ENCODE data around the gene SMIM13. TPM values are rescaled to one million over a fixed set of nuclear protein-coding genes. Genes with fewer than 3 reads are reported as not detected.
"Not testable (repeated sequence)": the region's sequence is repeated elsewhere in the genome, so short reads cannot be mapped to it uniquely, and the experiment has no call there.

The SMIM13 gene
- total RNA-seq, 1 experiment from 2014 or later = 10.5 TPM

DNA sequence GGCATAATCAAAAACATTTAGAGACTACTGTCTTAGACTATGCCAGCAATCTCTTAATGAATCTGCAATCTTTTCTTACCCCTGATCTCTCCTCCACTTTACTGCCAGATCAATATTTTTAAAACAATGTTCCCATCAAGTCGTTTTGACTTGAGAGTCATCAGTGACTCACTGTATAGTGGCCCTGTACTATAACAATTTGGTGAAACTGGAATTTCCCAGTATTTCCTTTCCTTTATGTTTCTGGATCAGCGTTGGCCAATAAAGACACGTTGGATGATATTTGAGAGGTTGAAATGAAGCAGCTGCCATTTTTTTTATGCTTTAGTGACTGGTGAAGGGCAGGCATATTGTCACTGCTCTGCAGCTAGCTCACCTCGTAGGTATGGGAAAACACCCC lies 10.1 kb upstream of the SMIM13 start:
- Mint-ChIP-seq H3K4me3 (ENCODE audit: low read depth, unreplicated experiment) (no peak overlapping the region), H3K36me3 (ENCODE audit: insufficient read depth, unreplicated experiment) (no peaks in the 10 kb centered on the region), H3K9me3 (ENCODE audit: low read depth, unreplicated experiment) (peaks cover 2% of the 10 kb centered on the region), H3K27me3 (ENCODE audit: unreplicated experiment) (no peaks in the 10 kb centered on the region), H3K27ac (ENCODE audit: unreplicated experiment) (no peak overlapping the region), H3K4me1 (ENCODE audit: low read depth, unreplicated experiment) (peaks cover 10% of the 10 kb centered on the region)
- no TSS peak for BruUV-seq (replicated peaks)
- CTCF ChIA-PET = no interaction called here
- DNase-seq = no peak
- intact Hi-C loops (cut with micrococcal nuclease; ENCODE audit: unreplicated experiment) = no loop called here
- TF ChIP-seq, protein P1, sequence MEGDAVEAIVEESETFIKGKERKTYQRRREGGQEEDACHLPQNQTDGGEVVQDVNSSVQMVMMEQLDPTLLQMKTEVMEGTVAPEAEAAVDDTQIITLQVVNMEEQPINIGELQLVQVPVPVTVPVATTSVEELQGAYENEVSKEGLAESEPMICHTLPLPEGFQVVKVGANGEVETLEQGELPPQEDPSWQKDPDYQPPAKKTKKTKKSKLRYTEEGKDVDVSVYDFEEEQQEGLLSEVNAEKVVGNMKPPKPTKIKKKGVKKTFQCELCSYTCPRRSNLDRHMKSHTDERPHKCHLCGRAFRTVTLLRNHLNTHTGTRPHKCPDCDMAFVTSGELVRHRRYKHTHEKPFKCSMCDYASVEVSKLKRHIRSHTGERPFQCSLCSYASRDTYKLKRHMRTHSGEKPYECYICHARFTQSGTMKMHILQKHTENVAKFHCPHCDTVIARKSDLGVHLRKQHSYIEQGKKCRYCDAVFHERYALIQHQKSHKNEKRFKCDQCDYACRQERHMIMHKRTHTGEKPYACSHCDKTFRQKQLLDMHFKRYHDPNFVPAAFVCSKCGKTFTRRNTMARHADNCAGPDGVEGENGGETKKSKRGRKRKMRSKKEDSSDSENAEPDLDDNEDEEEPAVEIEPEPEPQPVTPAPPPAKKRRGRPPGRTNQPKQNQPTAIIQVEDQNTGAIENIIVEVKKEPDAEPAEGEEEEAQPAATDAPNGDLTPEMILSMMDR (IDR thresholded peaks at IDR 0.05; ENCODE audit: unreplicated experiment) = no peak

DNA sequence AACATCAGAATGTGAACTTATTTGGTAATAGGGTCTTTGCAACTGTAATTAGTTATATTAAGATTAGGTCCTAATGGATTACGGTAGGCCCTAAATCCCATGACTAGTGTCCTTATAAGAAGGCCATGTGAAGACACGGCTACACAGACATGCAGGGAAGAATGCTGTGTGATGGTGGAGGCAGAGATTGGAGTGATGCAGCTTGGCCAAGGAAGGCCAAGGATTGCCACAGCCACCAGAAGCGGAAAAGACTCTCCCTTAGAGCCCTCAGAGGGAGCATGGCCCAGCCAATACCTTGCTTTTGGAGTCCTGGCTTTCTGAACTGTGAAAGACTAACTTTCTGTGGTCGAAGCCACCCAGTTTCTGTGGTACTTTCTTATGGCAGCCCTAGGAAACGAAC lies 9.7 kb upstream of the SMIM13 start:
- CTCF ChIA-PET = no interaction called here
- intact Hi-C loops (cut with micrococcal nuclease; ENCODE audit: unreplicated experiment) = no loop called here
- BruUV-seq (replicated peaks) = no TSS peak
- Mint-ChIP-seq H3K27ac (ENCODE audit: unreplicated experiment) (no peak overlapping the region), H3K4me1 (ENCODE audit: low read depth, unreplicated experiment) (peaks cover 10% of the 10 kb centered on the region), H3K4me3 (ENCODE audit: low read depth, unreplicated experiment) (no peak overlapping the region), H3K36me3 (ENCODE audit: insufficient read depth, unreplicated experiment) (no peaks in the 10 kb centered on the region), H3K27me3 (ENCODE audit: unreplicated experiment) (no peaks in the 10 kb centered on the region), H3K9me3 (ENCODE audit: low read depth, unreplicated experiment) (peaks cover 2% of the 10 kb centered on the region)
- no peak for DNase-seq
- TF ChIP-seq, protein P1 (IDR thresholded peaks at IDR 0.05; ENCODE audit: unreplicated experiment) = no peak

DNA sequence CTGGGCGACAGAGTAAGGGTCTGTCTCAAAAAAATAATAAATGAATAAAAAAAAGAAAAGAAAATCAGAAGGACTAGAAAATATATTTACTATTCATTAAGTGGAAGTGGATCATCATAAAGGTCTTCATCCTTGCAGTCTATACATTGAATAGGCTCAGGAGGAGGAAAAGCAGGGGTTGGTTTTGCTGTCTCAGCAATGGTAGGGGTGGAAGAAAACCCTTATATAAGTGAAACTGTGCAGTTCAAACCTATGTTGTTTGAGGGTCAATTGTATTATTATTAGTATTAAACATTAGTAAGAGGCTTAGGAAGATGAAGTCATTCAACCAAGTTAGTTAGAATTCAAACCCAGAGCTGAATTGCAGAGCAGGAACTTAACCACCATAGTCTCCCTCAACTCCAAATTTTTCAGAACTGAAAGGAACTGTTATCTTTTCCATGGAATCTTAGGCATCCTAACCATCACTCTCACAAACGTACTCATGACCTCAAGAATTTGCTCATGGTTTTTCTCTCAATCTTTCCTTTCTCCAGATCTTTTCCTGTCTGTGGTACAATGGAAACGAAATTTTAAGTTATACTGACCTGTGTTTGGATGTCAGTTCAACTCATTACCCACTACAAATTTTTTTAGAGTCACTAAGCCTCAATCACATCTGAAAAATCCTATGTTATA lies 7.7 kb upstream of the SMIM13 start:
- Mint-ChIP-seq H3K4me1 (ENCODE audit: low read depth, unreplicated experiment) (peaks cover 10% of the 10 kb centered on the region), H3K27me3 (ENCODE audit: unreplicated experiment) (no peaks in the 10 kb centered on the region), H3K27ac (ENCODE audit: unreplicated experiment) (no peak overlapping the region), H3K36me3 (ENCODE audit: insufficient read depth, unreplicated experiment) (no peaks in the 10 kb centered on the region), H3K4me3 (ENCODE audit: low read depth, unreplicated experiment) (no peak overlapping the region), H3K9me3 (ENCODE audit: low read depth, unreplicated experiment) (peaks cover 2% of the 10 kb centered on the region)
- intact Hi-C loops (cut with micrococcal nuclease; ENCODE audit: unreplicated experiment) = no loop called here
- DNase-seq = no peak
- TF ChIP-seq, protein P1 (IDR thresholded peaks at IDR 0.05; ENCODE audit: unreplicated experiment) = no peak
- no TSS peak for BruUV-seq (replicated peaks)
- CTCF ChIA-PET = no interaction called here

DNA sequence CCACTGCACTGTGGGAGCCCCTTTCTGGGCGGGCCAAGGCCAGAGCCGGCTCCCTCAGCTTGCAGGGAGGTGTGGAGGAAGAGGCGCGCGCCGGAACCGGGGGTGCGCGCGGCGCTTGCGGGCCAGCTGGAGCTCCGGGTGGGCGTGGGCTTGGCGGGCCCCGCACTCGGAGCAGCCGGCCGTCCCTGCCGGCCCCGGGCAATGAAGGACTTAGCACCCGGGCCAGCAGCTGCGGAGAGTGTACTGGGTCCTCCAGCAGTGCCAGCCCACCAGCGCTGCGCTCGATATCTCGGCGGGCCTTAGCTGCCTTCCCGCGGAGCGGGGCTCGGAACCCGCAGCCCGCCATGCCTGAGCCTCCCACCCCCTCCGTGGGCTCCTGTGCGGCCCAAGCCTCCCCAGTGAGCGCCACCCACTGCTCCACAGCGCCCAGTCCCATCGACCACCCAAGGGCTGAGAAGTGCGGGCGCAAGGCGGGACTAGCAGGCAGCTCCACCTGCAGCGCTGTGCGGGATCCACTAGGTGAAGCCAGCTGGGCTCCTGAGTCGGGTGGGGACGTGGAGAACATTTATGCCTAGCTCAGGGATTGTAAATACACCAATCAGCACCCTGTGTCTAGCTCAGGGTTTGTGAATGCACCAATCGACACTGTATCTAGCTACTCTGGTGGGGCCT lies 6.4 kb upstream of the SMIM13 start:
- intact Hi-C loops (cut with micrococcal nuclease; ENCODE audit: unreplicated experiment); H3K27me3 Mint-ChIP-seq (ENCODE audit: unreplicated experiment); CTCF ChIA-PET; H3K36me3 Mint-ChIP-seq (ENCODE audit: insufficient read depth, unreplicated experiment); BruUV-seq (replicated peaks); H3K9me3 Mint-ChIP-seq (ENCODE audit: low read depth, unreplicated experiment); H3K27ac Mint-ChIP-seq (ENCODE audit: unreplicated experiment); H3K4me3 Mint-ChIP-seq (ENCODE audit: low read depth, unreplicated experiment); DNase-seq: not testable (repeated sequence)
- H3K4me1 Mint-ChIP-seq (ENCODE audit: low read depth, unreplicated experiment) = peaks cover 10% of the 10 kb centered on the region

DNA sequence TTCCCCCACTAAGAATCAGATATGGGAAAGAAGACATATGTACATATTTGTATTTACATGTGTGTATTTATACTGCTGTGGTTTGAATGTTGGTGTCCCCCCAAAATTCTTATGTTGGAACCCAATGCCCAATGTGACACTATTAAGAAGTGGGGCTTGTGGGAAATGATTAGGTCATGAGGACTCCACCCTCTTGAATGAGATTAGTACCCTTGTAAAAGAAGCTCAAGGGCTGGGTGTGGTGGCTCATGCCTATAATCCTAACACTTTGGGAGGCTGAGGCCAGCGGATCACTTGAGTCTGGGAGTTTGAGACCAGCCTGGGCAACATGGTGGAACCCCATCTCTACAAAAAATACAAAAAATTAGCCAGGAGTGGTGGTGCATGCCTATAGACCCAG lies 3.9 kb upstream of the SMIM13 start:
- H3K27ac Mint-ChIP-seq (ENCODE audit: unreplicated experiment) = no peak overlapping the region
- BruUV-seq (replicated peaks) = no TSS peak
- DNase-seq = no peak
- intact Hi-C loops (cut with micrococcal nuclease; ENCODE audit: unreplicated experiment) = no loop called here
- H3K4me1 Mint-ChIP-seq (ENCODE audit: low read depth, unreplicated experiment) = peaks cover 8% of the 10 kb centered on the region
- peaks cover 20% of the 10 kb centered on the region for H3K36me3 Mint-ChIP-seq (ENCODE audit: insufficient read depth, unreplicated experiment)
- H3K9me3 Mint-ChIP-seq (ENCODE audit: low read depth, unreplicated experiment) = peaks cover 2% of the 10 kb centered on the region
- H3K27me3 Mint-ChIP-seq (ENCODE audit: unreplicated experiment) = no peaks in the 10 kb centered on the region
- H3K4me3 Mint-ChIP-seq (ENCODE audit: low read depth, unreplicated experiment) = no peak overlapping the region
- CTCF ChIA-PET = no interaction called here
- TF ChIP-seq, protein P1 (IDR thresholded peaks at IDR 0.05; ENCODE audit: unreplicated experiment) = no peak

DNA sequence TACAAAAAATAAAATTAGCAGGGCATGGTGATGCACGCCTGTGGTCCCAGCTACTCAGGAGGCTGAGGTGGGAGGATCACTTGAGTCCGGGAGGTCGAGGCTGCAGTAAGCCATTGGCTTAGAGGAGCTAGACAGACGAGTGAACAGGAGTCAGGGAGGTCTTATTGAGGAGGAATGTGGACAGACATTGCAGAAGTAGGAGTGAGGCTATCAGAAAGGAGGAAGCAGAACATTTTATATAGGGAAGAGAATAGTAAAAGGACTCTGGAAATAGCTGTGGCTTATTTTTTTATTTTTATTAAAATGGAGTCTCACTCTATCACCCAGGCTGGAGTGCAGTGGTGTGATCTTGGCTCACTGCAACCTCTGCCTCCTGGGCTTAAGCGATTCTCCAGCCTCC lies 2.5 kb upstream of the SMIM13 start:
- H3K27me3 Mint-ChIP-seq (ENCODE audit: unreplicated experiment); DNase-seq; H3K27ac Mint-ChIP-seq (ENCODE audit: unreplicated experiment); H3K9me3 Mint-ChIP-seq (ENCODE audit: low read depth, unreplicated experiment); CTCF ChIA-PET; intact Hi-C loops (cut with micrococcal nuclease; ENCODE audit: unreplicated experiment); H3K4me3 Mint-ChIP-seq (ENCODE audit: low read depth, unreplicated experiment); BruUV-seq (replicated peaks): not testable (repeated sequence)
- peaks cover 25% of the 10 kb centered on the region for H3K36me3 Mint-ChIP-seq (ENCODE audit: insufficient read depth, unreplicated experiment)
- peaks cover 13% of the 10 kb centered on the region for H3K4me1 Mint-ChIP-seq (ENCODE audit: low read depth, unreplicated experiment)
